GM12873 (cell line): Measurements from ENCODE around the gene FUT6.

Experiments
- CTCF ChIP-seq: IDR thresholded peaks from 2 replicates; pipeline ENCODE4 v1.5.1; 2012; ENCODE audit warnings: low read depth, mild to moderate bottlenecking, moderate library complexity, low read length, control low read depth; ENCODE audit not compliant: insufficient read depth; ENCODE audit errors: missing control alignments

Gene FUT6

GRCh38 chr19:5877427-5877826 lies 37.9 kb upstream of the FUT6 start:
- no peak for TF ChIP-seq CTCF

- no peak for TF ChIP-seq CTCF
Measured at GRCh38 chr19:5873617-5874199, 34.2 kb upstream of the FUT6 start.

- TF ChIP-seq CTCF, result no peak
Measured at GRCh38 chr19:5870986-5871394, 31.5 kb upstream of the FUT6 start.

GRCh38 chr19:5867201-5868136 lies 28.0 kb upstream of the FUT6 start:
- TF ChIP-seq CTCF, result no peak

- no peak for TF ChIP-seq CTCF
Measured at GRCh38 chr19:5865772-5866171, 26.3 kb upstream of the FUT6 start.

- TF ChIP-seq CTCF, result peak; percentile 31
Measured at GRCh38 chr19:5864725-5865486, 25.4 kb upstream of the FUT6 start.

GRCh38 chr19:5864013-5864720 lies 24.7 kb upstream of the FUT6 start:
- TF ChIP-seq CTCF, result no peak
